Measurements from ENCODE around the gene GART. TPM values are rescaled to one million over a fixed set of nuclear protein-coding genes. Genes with fewer than 3 reads are reported as not detected.

The GART gene
- total RNA-seq, 1 donor from 2014 or later = 199 TPM

DNA sequence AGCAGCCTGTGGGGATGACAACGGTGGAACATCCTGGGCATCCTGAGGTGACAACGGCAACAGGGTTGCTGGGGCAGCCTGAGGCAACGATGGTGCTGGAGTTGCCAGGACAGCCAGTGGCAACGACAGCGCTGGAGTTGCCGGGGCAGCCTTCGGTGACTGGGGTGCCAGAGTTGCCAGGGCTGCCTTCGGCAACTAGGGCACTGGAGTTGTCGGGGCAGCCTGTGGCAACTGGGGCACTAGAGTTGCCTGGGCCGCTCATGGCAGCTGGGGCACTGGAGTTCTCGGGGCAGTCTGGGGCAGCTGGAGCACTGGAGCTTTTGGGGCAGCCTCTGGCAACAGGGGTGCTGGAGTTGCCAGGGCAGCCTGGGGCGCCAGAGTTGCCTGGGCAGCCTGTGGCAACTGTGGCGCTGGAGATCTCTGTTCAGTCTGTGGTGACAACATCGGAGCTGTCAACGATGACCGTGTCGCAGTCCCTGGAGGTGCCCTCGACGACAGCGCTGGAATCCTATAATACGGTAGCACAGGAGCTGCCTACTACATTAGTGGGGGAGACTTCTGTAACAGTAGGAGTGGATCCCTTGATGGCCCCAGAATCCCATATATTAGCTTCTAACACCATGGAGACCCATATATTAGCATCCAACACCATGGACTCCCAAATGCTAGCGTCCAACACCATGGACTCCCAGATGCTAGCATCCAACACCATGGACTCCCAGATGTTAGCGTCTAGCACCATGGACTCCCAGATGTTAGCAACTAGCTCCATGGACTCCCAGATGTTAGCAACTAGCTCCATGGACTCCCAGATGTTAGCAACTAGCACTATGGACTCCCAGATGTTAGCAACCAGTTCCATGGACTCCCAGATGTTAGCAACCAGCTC lies 9.1 kb upstream of the GART start:
- H3K36me3 Mint-ChIP-seq (ENCODE audit: low read depth) = peaks cover 83% of the 10 kb centered on the region
- no peak overlapping the region for H3K27ac Mint-ChIP-seq
- DNase-seq (ENCODE audit: low spot score) = no peak
- H3K9me3 Mint-ChIP-seq = no peaks in the 10 kb centered on the region
- H3K27me3 Mint-ChIP-seq (ENCODE audit: low read depth) = no peaks in the 10 kb centered on the region
- peaks cover 27% of the 10 kb centered on the region for H3K4me1 Mint-ChIP-seq (ENCODE audit: low read depth)
- intact Hi-C loops (cut with micrococcal nuclease) = no loop called here
- no peak overlapping the region for H3K4me3 Mint-ChIP-seq (ENCODE audit: low read depth)

DNA sequence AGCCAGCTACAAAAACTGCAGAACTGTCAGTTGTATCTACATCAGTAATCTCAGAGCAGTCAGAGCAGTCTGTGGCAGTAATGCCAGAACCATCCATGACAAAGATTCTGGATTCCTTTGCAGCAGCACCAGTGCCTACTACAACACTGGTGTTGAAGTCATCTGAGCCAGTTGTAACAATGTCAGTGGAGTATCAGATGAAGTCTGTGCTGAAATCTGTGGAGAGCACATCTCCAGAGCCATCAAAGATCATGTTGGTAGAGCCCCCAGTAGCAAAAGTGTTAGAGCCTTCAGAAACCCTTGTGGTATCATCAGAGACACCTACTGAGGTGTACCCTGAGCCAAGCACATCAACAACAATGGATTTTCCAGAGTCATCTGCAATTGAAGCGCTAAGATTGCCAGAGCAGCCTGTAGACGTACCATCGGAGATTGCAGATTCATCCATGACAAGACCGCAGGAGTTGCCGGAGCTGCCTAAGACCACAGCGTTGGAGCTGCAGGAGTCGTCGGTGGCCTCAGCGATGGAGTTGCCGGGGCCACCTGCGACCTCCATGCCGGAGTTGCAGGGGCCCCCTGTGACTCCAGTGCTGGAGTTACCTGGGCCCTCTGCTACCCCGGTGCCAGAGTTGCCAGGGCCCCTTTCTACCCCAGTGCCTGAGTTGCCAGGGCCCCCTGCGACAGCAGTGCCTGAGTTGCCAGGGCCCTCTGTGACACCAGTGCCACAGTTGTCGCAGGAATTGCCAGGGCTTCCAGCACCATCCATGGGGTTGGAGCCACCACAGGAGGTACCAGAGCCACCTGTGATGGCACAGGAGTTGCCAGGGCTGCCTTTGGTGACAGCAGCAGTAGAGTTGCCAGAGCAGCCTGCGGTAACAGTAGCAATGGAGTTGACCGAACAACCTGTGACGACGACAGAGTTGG lies 8.2 kb upstream of the GART start:
- H3K36me3 Mint-ChIP-seq (ENCODE audit: low read depth) = peaks cover 80% of the 10 kb centered on the region
- no peak overlapping the region for H3K27ac Mint-ChIP-seq
- intact Hi-C loops (cut with micrococcal nuclease) = no loop called here
- H3K4me3 Mint-ChIP-seq (ENCODE audit: low read depth) = no peak overlapping the region
- no peak for DNase-seq (ENCODE audit: low spot score)
- H3K9me3 Mint-ChIP-seq = no peaks in the 10 kb centered on the region
- peaks cover 26% of the 10 kb centered on the region for H3K4me1 Mint-ChIP-seq (ENCODE audit: low read depth)
- no peaks in the 10 kb centered on the region for H3K27me3 Mint-ChIP-seq (ENCODE audit: low read depth)

DNA sequence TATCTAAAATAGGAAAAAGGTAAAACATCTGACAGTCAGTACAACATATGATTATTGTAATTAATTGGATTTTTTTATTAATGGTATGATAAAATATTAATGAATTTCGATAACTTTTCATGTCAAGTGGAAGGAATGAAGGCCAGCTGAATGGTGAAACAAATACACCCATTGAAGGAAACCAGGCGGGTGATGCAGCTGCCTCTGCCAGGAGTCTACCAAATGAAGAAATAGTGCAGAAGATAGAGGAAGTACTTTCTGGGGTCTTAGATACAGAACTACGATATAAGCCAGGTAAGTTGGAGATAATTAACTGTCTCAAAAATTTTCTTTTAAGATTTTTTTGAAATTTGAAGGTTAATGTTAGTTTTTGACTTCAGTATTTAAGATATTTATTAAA lies 4.2 kb upstream of the GART start:
- Mint-ChIP-seq H3K4me1 (ENCODE audit: low read depth) (peaks cover 20% of the 10 kb centered on the region), H3K36me3 (ENCODE audit: low read depth) (peaks cover 59% of the 10 kb centered on the region), H3K9me3 (no peaks in the 10 kb centered on the region), H3K27me3 (ENCODE audit: low read depth) (no peaks in the 10 kb centered on the region), H3K27ac (peak overlapping the region; percentile 42), H3K4me3 (ENCODE audit: low read depth) (no peak overlapping the region)
- intact Hi-C loops (cut with micrococcal nuclease) = no loop called here
- no peak for DNase-seq (ENCODE audit: low spot score)

DNA sequence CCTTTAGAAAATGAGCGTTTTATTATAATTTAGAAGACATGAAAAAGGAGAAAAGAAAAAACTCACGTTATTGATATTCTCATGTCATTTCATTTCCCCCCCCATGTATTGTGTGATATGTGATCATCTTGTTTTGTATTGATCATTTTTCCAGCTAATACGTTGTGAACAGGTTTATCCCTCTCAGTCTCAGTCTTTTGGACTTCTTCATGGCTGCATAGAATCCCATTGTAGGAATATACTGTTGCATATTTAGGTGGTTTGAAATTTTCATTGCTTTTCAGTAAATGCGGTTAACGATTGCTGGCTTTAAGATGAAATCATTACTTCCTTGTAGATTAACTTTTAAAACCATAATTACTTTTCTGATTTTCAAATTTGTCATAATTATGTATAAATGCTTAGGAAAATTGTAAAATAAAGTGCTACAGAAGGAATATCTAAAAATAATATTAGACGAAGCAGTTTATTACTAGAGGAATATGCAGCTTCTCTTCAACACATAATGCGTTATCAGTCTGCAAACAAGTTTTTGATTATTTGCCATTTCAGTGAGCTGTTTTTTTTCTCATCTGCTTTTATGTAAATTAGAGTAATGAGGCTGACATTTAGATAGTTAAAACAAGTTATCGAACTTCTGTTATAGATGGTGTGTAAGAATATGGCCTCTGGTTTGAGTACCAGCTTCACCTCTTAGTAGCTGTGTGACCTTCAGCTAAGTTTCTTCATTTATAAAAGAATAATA lies 2.7 kb upstream of the GART start:
- DNase-seq (ENCODE audit: low spot score) = no peak
- Mint-ChIP-seq H3K27ac (peak overlapping the region; percentile 100), H3K4me1 (ENCODE audit: low read depth) (peaks cover 29% of the 10 kb centered on the region), H3K36me3 (ENCODE audit: low read depth) (peaks cover 60% of the 10 kb centered on the region), H3K4me3 (ENCODE audit: low read depth) (peak overlapping the region; percentile 95), H3K27me3 (ENCODE audit: low read depth) (no peaks in the 10 kb centered on the region), H3K9me3 (no peaks in the 10 kb centered on the region)
- intact Hi-C loops (cut with micrococcal nuclease) = loop anchor here (5.0 kb wide), 1 partner anchor 317 kb away; the partner anchor contains the start of gene IFNAR2

DNA sequence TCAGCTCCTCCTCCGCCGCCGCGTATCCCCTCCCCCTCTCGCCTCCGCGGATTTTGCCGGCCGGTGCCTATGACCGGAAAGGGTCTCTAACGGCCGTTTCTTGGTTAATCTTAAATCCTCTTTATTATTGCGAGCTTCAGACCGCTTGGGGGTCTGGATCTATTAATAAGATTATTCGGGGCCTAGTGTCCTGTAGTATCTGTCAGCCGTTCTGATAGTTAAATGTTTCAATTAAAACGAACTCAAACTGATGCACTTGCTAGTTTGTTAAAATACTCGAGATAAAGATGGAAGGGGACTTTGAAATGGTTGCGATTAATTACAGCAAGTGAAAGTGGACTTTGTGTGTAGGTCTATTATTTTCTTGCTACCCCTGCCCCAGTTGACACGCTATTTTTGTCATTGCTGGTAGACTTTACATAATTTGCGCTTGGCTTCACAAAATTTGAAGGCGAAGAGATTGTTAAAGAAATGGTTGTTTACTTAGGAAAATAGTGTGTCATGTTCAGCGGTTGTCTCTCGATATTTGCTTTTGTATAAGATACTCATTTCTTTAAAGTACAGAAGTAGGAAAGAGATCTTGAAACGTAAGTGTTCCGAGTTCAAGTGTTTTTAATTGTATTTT lies 1.7 kb upstream of the GART start:
- Mint-ChIP-seq H3K27ac (peak overlapping the region; percentile 100), H3K4me3 (ENCODE audit: low read depth) (peak overlapping the region; percentile 95), H3K9me3 (no peaks in the 10 kb centered on the region), H3K36me3 (ENCODE audit: low read depth) (peaks cover 57% of the 10 kb centered on the region), H3K27me3 (ENCODE audit: low read depth) (no peaks in the 10 kb centered on the region), H3K4me1 (ENCODE audit: low read depth) (peaks cover 31% of the 10 kb centered on the region)
- DNase-seq (ENCODE audit: low spot score) = peak; percentile 72
- intact Hi-C loops (cut with micrococcal nuclease) = loop anchor here (1.0 to 5.0 kb wide), 4 partner anchors 23 to 316 kb away; partner anchors contain the start of genes DNAJC28, DONSON and IFNAR2

DNA sequence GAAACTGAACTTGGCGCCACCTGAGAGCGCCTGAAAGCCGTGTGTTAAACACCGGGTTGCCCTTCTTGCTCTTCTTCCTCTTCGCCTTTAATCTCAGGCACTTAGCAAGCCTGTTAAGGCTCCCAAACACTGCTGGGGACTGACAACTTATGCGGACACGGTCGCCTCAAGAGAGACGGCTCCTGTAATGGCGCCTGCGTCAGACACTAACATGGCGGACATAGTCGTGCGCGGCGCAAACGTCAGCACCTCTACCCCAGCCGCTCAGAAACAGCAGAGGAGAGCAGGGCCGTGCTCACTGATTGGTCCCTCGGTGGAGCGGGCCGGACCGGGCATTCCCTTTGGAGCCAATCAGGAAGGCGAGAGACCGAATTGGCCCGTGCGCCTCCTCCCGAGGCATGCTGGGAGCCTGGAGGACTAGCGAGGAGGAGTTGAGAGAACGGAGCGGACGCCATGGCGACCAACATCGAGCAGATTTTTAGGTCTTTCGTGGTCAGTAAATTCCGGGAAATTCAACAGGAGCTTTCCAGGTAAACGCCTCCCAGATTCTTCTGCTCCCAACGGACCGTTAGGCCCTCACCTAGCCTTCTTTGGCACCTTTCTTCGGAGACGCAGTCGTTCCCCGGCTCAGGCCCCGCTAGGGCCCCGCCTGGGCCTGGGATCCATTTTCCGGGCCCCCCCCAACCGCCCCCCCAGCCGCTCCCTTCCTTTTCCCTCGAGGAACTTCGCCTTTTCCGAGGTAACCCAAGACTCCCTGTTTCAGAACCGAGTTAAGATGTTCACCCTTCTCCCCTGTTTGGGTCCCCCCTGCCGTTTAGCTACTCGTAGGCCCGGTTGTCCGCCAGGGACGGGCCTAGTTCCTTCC lies 955 bp upstream of the GART start, which contains the start of gene SON:
Gene SON (plus strand): TSS at position 399 of the 865 bp plus-strand sequence. CDS start 55 bp downstream, at position 454.
- intact Hi-C loops (cut with micrococcal nuclease) = loop anchor here (1.0 to 5.0 kb wide), 7 partner anchors 24 to 771 kb away; partner anchors contain the start of genes CRYZL1, DNAJC28, DONSON and IFNAR2
- Mint-ChIP-seq H3K9me3 (no peaks in the 10 kb centered on the region), H3K36me3 (ENCODE audit: low read depth) (peaks cover 56% of the 10 kb centered on the region), H3K27ac (peak within 1 kb of the TSS; percentile 100), H3K27me3 (ENCODE audit: low read depth) (no peaks in the 10 kb centered on the region), H3K4me1 (ENCODE audit: low read depth) (peaks cover 31% of the 10 kb centered on the region), H3K4me3 (ENCODE audit: low read depth) (peak within 1 kb of the TSS; percentile 95)
- peak; percentile 98 for DNase-seq (ENCODE audit: low spot score)

DNA sequence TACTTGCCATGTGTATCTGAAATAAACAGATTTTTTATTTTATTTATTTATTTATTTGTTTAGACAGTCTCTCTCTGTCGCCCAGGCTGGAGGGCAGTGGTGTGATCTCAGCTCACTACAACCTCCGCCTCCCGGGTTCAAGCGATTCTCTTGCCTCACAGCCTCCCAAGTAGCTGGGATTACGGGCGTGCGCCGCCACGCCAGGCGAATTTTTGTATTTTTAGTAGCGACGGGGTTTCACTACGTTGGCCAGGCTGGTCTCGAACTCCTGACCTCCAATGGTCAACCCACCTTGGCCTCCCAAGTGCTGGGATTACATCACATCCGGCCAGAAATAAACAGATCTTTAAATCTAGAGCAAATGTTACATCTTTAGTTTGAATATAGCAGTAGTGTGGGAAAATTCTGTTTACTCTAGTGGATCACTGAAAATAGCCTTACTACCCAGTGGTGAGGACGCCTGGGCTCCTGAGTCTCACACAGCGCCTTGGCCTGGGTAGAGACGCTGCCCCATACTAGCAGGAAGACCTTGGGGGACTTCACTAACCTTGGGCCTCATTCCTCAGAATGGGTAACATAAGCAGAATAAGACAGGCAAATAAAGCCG lies 709 bp downstream of the GART start:
- H3K27me3 Mint-ChIP-seq (ENCODE audit: low read depth) = no peaks in the 10 kb centered on the region
- H3K36me3 Mint-ChIP-seq (ENCODE audit: low read depth) = peaks cover 63% of the 10 kb centered on the region
- H3K27ac Mint-ChIP-seq = peak overlapping the region; percentile 100
- H3K9me3 Mint-ChIP-seq = peaks cover 5% of the 10 kb centered on the region
- DNase-seq (ENCODE audit: low spot score) = no peak
- intact Hi-C loops (cut with micrococcal nuclease) = loop anchor here (5.0 kb wide), 1 partner anchor 314 kb away; the partner anchor contains the start of gene IFNAR2
- peaks cover 36% of the 10 kb centered on the region for H3K4me1 Mint-ChIP-seq (ENCODE audit: low read depth)
- H3K4me3 Mint-ChIP-seq (ENCODE audit: low read depth) = peak overlapping the region; percentile 95

- Mint-ChIP-seq H3K4me1 (ENCODE audit: low read depth) (peaks cover 31% of the 10 kb centered on the region), H3K9me3 (peaks cover 5% of the 10 kb centered on the region), H3K27me3 (ENCODE audit: low read depth) (no peaks in the 10 kb centered on the region), H3K27ac (peak overlapping the region; percentile 100), H3K36me3 (ENCODE audit: low read depth) (peaks cover 63% of the 10 kb centered on the region), H3K4me3 (ENCODE audit: low read depth) (peak overlapping the region; percentile 95)
- no peak for DNase-seq (ENCODE audit: low spot score)
- intact Hi-C loops (cut with micrococcal nuclease) = loop anchor here (5.0 kb wide), 1 partner anchor 313 kb away; the partner anchor contains the start of gene IFNAR2
Observed at GRCh38 chr21:33540711-33541104, 1.2 kb downstream of the GART start.

- intact Hi-C loops (cut with micrococcal nuclease) = loop anchor here (5.0 kb wide), 1 partner anchor 312 kb away; the partner anchor contains the start of gene IFNAR2
- DNase-seq (ENCODE audit: low spot score) = no peak
- H3K4me1 Mint-ChIP-seq (ENCODE audit: low read depth) = peaks cover 23% of the 10 kb centered on the region
- H3K27me3 Mint-ChIP-seq (ENCODE audit: low read depth) = no peaks in the 10 kb centered on the region
- H3K36me3 Mint-ChIP-seq (ENCODE audit: low read depth) = peaks cover 69% of the 10 kb centered on the region
- no peak overlapping the region for H3K27ac Mint-ChIP-seq
- no peak overlapping the region for H3K4me3 Mint-ChIP-seq (ENCODE audit: low read depth)
- H3K9me3 Mint-ChIP-seq = peaks cover 5% of the 10 kb centered on the region
Observed at GRCh38 chr21:33539616-33540015, 2.3 kb downstream of the GART start.

DNA sequence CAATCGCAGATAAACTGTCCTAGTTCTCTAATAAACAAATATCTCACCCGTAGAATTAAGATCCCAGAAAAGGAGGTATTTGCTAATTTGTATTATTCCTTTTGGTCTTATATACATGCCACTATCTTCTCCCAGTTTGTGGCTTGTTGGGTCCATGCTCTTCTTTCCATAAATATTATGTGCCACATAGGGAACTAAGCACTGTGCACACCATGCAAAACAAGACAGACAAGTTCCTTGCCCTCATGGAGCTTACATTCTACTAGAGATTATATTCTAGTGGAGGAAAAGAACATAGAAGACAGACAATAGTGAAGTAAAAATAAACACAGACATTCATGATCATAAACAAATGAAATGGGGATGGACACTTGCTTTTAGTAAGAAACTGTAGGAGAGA lies 4.7 kb downstream of the GART start:
- Mint-ChIP-seq H3K27ac (peak overlapping the region; percentile 15), H3K4me3 (ENCODE audit: low read depth) (no peak overlapping the region), H3K36me3 (ENCODE audit: low read depth) (peaks cover 73% of the 10 kb centered on the region), H3K9me3 (peaks cover 5% of the 10 kb centered on the region), H3K4me1 (ENCODE audit: low read depth) (peaks cover 20% of the 10 kb centered on the region), H3K27me3 (ENCODE audit: low read depth) (no peaks in the 10 kb centered on the region)
- intact Hi-C loops (cut with micrococcal nuclease) = no loop called here
- DNase-seq (ENCODE audit: low spot score) = no peak

DNA sequence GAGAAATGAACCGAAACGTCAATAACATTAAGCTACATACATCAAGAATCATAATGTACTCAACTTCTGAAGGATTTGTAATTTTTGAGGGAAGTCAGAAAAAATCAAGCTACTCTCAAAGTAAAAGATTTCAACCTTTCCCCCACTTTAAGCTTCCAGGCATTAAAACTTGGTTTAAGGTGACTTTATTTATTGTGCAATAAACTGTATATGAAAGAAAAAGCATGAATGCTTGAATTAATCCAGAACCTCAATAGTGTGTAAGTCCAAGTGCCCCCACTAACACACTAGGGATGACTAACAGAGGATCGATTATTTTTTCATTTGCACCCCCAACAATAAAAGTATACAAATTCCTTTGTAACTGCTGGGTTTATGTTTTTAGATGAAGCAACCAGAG lies 10.9 kb downstream of the GART start:
- intact Hi-C loops (cut with micrococcal nuclease) = no loop called here
- Mint-ChIP-seq H3K27me3 (ENCODE audit: low read depth) (no peaks in the 10 kb centered on the region), H3K9me3 (no peaks in the 10 kb centered on the region), H3K4me3 (ENCODE audit: low read depth) (no peak overlapping the region), H3K36me3 (ENCODE audit: low read depth) (peaks cover 77% of the 10 kb centered on the region), H3K27ac (no peak overlapping the region), H3K4me1 (ENCODE audit: low read depth) (peaks cover 2% of the 10 kb centered on the region)
- DNase-seq (ENCODE audit: low spot score) = no peak

Data from activated T-helper 2 cell treated with anti-CD3 and anti-CD28 coated beads, Interferon-gamma antibody, Interleukin-2, Interleukin-4, amounts not matched to agents 10 μg/mL and 5 μg/mL and 100 μg/mL, durations not matched to agents 14 hours and 24 hours and 36 hours (primary cell).